ENCODE results near the gene ARID3B. TPM values are rescaled to one million over a fixed set of nuclear protein-coding genes. Genes with fewer than 3 reads are reported as not detected.

The ARID3B gene
- total and polyA plus RNA-seq, 2 of the 4 experiments (the other 2 are of a cell fraction) = 2.5 to 5.0 TPM

- H3K4ac ChIP-seq (ENCODE audit: low read depth, low read length) = no peak overlapping the region
- 100% methylated on average over 1 of the region's 6 CpGs; no CpG with 5 or more reads in 1 of the 2 experiments for WGBS, 2 experiments (ENCODE audit: extremely low coverage in 2 of 2, insufficient read length in 1 of 2)
- H4K20me1 ChIP-seq (ENCODE audit: insufficient read depth, low read length) = peaks cover 8% of the 10 kb centered on the region
- H3K4me2 ChIP-seq (ENCODE audit: low read depth, low read length) = no peak overlapping the region
- H3K27ac ChIP-seq (ENCODE audit: insufficient read depth, low read length) = no peak overlapping the region
- in situ Hi-C loops (cut with MboI; ENCODE audit: low sequenced_read_pairs) (no loop called here), dilution Hi-C loops (cut with HindIII; ENCODE audit: low sequenced_read_pairs, unreplicated experiment) (no loop called here), intact Hi-C loops (cut with micrococcal nuclease) (no loop called here)
- no peak overlapping the region for H3K9ac ChIP-seq (ENCODE audit: low read depth, low read length)
- no peaks in the 10 kb centered on the region for H3K36me3 ChIP-seq (ENCODE audit: control insufficient read depth, insufficient read depth, low read length)
- peaks cover 4% of the 10 kb centered on the region for H3K4me1 ChIP-seq (ENCODE audit: control insufficient read depth, insufficient read depth, low read length)
- H2BK20ac ChIP-seq (ENCODE audit: low read depth, low read length) = no peak overlapping the region
- no peak overlapping the region for H3K18ac ChIP-seq (ENCODE audit: low read depth, low read length)
- peaks cover 6% of the 10 kb centered on the region; the same call in 1 of the 2 replicates for H3K27me3 ChIP-seq (ENCODE audit: control insufficient read depth, insufficient read depth, low read length)
- no peak overlapping the region for H4K8ac ChIP-seq (ENCODE audit: low read depth in 2 of 2, low read length in 2 of 2)
- H4K5ac ChIP-seq (ENCODE audit: low read depth, low read length) = no peak overlapping the region
- ATAC-seq (ENCODE audit: low read depth) (no peak), DNase-seq (no peak)
- POLR2A ChIA-PET (ENCODE audit: unreplicated experiment) = interaction anchor here (1.2 kb wide), 1 partner anchor 14 kb away, joined by 3 read pairs; no protein-coding TSS in a partner anchor
- H2AFZ ChIP-seq (replicated peaks; ENCODE audit: low read length, poor library complexity) = no peak overlapping the region
- H2BK5ac ChIP-seq (ENCODE audit: low read depth, low read length, poor library complexity, severe bottlenecking) = no peak overlapping the region
- no peak overlapping the region for H2BK15ac ChIP-seq (ENCODE audit: low read depth, low read length)
- peaks cover 0 to 11% of the 10 kb centered on the region in 2 experiments; a peak in 2 of 4 replicates for H3K79me1 ChIP-seq (ENCODE audit: low read depth in 1 of 2, low read length in 2 of 2)
- CTCF ChIA-PET = no interaction called here
- no peak overlapping the region for H2AK5ac ChIP-seq (ENCODE audit: low read depth, low read length)
- no peak overlapping the region for H4K91ac ChIP-seq (ENCODE audit: insufficient read depth, low read depth, low read length)
- no peak overlapping the region for H3K14ac ChIP-seq (replicated peaks; ENCODE audit: low read depth, low read length)
- H2AK9ac ChIP-seq (replicated peaks; ENCODE audit: low read depth, low read length, poor library complexity) = no peak overlapping the region
- no peak overlapping the region for H3K4me3 ChIP-seq (ENCODE audit: insufficient read depth, low read depth, low read length)
- TF ChIP-seq RFX5 (IDR thresholded peaks at IDR 0.05; ENCODE audit: low read depth, low read length) (no peak), MAFK (IDR thresholded peaks at IDR 0.05; ENCODE audit: low read depth, low read length) (no peak)
- no peak overlapping the region for H2BK120ac ChIP-seq (ENCODE audit: low read depth, low read length)
- H3K23ac ChIP-seq (ENCODE audit: low read depth, low read length) = no peak overlapping the region
- H3K56ac ChIP-seq (ENCODE audit: extremely low read depth, insufficient read depth, low read length) = no peak overlapping the region
- BruUV-seq (replicated peaks) = no TSS peak
- H3K9me3 ChIP-seq (ENCODE audit: control insufficient read depth, insufficient read depth, low read length) = no peaks in the 10 kb centered on the region
- no peaks in the 10 kb centered on the region for H3K9me1 ChIP-seq (ENCODE audit: insufficient read depth, low read length)
Measured at GRCh38 chr15:74611834-74612233, 70.8 kb downstream of the ARID3B start.

Data from IMR-90 (cell line).